Stimulated activated CD8-positive, alpha-beta memory T cell treated with anti-CD3 and anti-CD28 coated beads, Interleukin-2, amount 100 ng/mL, for 1 hour (primary cell): Measurements from ENCODE around the gene CD99L2.

Source experiments
- DNase-seq, 2 donors: peaks; one replicate each; pipeline ENCODE4 v3.0.0-alpha.2; 2020; ENCODE audit warnings: low read depth in 2 of 2

Gene CD99L2

DNA sequence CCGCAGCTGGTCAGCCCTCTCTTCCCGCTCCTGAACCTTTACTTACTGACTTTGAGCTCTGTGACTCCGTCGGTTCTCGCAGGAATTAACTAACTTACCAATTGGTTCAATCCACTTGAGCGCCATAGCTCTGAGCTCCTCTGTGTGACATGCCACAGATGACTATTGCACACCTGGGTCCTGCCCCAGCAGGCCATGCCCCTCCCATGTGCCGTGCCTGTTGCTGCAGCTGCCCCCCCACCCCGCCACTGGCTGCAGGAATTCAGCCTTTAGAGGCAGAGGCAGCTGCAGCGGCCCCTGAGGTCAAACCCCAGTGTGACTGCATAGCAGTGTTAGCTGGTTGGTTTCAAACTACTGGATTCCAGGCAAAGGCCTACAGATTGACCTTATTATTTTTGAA is 134.7 kb downstream of the CD99L2 start:
- no peak for DNase-seq

GRCh38 chrX:150763303-150763797 is 135.1 kb downstream of the CD99L2 start:
- DNase-seq: no peak

DNA sequence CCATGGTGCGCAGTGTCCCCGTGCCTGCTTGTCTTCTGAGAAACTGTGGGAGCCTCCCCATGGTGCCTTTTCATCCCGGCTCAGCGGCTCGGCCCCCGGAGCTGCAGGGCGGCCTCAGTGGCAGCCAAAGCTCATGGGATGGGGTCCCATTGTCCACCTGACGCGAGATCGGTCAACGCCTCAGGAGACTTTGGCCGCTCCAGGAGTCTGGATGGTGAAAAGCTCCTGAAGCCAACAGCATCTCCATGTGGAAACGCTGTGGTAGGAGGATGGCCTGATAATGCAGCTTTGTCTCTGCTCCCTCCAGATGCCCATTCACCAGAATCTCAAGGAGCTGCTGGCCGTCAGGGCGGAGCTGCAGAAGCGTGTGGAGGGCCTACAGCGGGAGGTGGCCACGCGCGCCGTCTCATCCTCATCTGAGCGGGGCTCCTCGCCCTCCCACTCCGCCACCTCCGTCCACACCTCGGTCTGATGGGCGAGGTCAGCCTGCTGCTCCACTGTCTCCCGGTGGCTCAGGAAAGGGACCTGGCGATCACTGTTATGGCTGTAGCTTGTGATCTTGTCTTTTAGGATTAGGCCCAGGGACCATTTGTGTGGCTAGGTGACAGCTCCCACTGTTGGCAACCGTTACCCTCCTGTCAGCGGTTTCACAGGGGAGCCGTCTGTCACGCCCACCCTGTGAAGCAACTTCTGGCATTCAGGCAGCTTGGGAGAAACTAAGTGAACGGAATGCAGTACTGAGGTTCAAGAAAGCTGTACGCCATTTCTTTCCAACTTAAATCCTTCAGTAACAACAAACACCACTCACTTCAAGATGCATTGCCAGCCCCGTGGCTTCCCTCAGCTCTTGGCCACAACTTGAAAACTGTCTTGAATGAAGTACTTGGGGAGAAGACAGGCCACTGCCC is 136.0 kb downstream of the CD99L2 start:
- DNase-seq: no peak

DNA sequence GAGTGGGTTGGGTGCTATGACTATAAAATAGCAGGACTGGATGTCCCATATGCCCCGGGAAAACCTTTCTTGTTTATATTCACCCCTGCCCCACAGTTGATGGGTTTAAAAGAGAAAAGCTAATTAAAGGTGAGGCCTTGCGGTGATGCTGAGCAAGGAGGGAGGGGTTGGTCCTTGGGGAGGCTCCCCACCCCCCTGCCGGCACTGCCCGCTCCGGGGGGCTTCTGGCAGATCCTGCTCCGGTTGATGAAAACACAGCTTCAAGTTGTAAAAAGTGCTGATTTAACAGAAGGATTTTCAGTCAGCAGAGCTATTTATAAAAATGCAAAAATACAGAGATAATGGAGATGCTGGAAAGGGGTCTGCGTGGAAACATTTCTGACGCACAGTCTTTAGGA is 136.7 kb downstream of the CD99L2 start:
- DNase-seq: no peak

GRCh38 chrX:150761176-150761818 is 137.2 kb downstream of the CD99L2 start:
- no peak for DNase-seq

DNA sequence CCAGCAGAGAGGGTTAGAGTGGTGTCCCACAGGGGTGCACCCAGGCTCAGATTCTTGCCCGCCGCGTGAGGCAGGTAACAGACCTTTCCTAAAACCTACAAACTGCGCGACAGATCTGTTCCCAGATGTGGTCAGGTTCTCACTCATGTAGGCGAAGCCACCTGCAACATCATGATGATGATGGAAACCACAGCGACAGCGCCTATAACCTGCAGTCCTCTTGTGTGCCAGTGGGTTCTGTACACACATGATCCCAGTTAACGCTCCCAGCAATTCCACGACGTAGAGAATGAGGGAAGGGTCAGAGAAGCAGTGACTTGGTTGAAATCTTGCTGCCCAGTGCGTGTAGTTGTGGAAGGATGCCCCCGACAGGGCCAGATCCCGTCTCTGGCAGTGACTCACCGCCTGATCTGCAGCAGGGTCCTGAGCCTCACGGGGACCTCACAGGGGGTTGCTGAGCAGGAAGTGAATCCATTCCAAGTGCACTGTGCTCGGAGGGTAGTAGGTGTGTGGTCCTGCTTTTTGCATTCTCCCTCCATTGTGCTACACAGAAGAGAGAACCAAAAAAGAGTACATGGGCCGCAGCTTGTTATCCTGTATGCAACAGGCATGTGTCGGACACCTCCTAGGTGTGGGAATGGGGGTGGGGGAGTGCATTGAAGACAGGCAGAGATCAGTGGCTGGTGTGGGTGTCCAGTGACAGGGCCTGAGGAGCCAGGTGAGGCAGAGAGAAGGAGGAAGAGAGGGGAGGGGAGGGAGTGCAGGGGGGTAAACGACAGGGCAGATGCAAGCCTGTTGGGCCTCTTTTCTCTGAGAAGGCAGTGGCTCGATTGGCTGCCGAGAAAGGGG is 138.7 kb downstream of the CD99L2 start:
- DNase-seq: no peak

GRCh38 chrX:150757371-150757770 is 141.1 kb downstream of the CD99L2 start:
- DNase-seq: no peak

DNA sequence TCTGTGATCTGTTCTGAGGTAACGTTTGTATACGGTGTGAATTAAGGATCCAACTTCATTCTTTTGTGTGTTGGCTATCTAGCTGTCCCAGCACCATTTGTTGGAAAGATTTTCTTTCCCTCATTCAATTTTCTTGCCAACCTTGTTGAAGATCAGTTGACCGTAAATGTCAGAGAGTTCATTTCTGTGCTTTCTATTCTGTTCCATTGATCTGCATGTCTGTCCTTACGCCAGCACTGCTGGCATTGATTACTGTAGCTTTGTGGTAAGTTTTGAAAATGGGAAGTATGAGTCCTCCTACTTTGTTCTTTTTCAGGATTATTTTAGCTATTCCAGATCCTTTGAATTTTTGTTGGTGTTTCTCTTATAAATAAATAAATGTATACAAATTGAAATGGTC is 144.5 kb downstream of the CD99L2 start:
- no peak for DNase-seq

DNA sequence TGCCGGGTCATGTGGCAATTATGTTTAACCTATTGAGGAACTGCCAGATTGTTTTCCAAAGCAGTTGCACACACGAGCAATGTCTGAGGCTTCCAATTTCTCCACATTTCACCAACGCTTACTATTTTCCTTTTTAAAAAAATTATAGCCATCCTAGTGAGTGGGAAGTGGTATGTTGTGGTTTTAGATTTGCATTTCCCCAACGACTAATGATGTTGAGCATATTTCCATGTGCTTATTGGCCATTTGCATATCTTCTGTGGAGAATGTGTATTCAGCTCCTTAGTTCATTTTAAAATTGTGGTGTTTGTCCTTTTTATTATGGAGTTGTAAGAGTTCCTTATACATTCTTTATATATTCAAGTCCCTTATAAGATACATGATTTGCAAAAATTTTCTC is 145.1 kb downstream of the CD99L2 start:
- no peak for DNase-seq

DNA sequence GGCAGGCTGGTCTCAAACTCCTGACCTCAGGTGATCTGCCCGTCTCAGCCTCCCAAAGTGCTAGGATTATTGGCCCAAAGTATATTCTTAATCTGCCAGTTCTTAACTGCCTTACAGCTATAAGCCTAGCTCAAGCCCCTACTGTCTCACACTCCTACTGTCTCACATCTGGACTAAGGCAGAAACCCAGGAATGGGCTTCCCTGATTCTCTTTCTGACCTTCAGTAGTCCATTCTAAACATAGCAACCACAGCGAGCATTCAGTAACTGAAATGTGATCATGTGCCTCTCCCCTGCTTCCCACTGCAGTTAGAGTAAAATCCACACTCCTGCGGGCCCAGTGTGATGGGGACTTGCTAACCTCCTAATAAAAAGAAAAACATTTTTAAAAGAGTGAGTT is 146.3 kb downstream of the CD99L2 start:
- no peak for DNase-seq

GRCh38 chrX:150736475-150736874 is 162.0 kb downstream of the CD99L2 start:
- DNase-seq: no peak

- no peak for DNase-seq
Observed at GRCh38 chrX:150731795-150732194, 166.7 kb downstream of the CD99L2 start.

DNA sequence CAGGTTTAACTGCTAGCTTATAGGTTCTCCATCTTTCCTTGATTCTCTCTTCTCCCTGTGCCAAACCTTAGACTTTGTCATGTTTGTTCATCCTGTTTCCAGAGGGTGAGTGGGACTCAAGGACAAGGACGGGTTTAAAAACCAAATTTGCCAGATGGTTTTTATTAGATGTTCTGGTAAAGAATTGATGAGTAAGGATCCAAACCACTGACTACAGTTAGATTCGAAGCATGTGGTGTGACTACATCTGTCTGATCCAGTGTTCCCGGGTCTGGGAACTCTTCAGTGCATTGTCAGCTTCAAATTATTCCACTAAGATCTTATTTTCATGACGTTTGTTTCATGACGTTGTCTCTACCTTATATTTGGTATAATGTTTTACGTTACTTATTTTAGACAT is 167.7 kb downstream of the CD99L2 start:
- no peak for DNase-seq

DNA sequence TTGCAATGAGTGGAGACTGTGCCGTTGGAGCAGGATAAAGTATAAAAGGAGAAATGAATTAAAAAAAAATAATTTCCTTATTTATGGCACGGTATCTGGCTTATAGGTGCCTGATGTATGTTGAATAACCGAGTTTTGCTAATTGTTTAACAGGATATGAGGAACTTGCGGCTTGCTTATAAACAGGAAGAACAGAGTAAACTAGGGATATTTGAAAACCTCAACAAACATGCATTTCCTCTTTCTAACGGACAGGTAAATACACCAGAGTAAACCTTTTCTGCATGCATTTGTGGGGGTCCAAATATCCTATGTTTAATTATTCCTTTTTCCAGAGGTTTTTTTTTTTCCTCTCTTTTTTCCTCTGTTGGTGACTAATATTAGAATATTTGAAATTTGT is 168.5 kb downstream of the CD99L2 start:
- no peak for DNase-seq

GRCh38 chrX:150719621-150720020 is 178.8 kb downstream of the CD99L2 start:
- DNase-seq: no peak
